Measurements from ENCODE around the gene DPP9.
"Not testable (repeated sequence)": the region's sequence is repeated elsewhere in the genome, so short reads cannot be mapped to it uniquely, and the experiment has no call there.

DPP9 gene

GRCh38 chr19:4745986-4746385 lies 22.3 kb upstream of the DPP9 start:
- Histone ChIP-seq H3K4me3 (ENCODE audit: low read length) (no peak overlapping the region), H3K9me2 (replicated peaks; ENCODE audit: control insufficient read depth, low read length) (no peaks in the 10 kb centered on the region), H3K4me1 (ENCODE audit: control insufficient read depth, low read length) (peaks cover 32% of the 10 kb centered on the region), H3K36me3 (ENCODE audit: control insufficient read depth, low read length) (no peaks in the 10 kb centered on the region), H3K4me2 (ENCODE audit: low read length) (no peak overlapping the region), H3F3A (ENCODE audit: control insufficient read depth, insufficient read depth) (peaks cover 5% of the 10 kb centered on the region; the same call in 1 of the 2 replicates), H3K27ac (ENCODE audit: low read depth, low read length) (no peak overlapping the region), H3K79me2 (ENCODE audit: control insufficient read depth, low read length) (no peaks in the 10 kb centered on the region), H3K27me3 (ENCODE audit: control insufficient read depth, low read length) (0 out of 2 replicates have a peak, but pooled peaks cover 2% of the 10 kb centered on the region), H3K9me3 (ENCODE audit: control insufficient read depth, insufficient read depth, low read length) (no peaks in the 10 kb centered on the region), H4K20me1 (ENCODE audit: control insufficient read depth, insufficient read depth, low read depth, low read length) (no peaks in the 10 kb centered on the region)
- no peak for TF ChIP-seq EZH2phosphoT487 (IDR thresholded peaks at IDR 0.05; ENCODE audit: borderline replicate concordance, low read length)
- TF ChIP-seq CTCF (IDR thresholded peaks at IDR 0.05; ENCODE audit: low read depth, low read length, poor library complexity, severe bottlenecking): no peak

DNA sequence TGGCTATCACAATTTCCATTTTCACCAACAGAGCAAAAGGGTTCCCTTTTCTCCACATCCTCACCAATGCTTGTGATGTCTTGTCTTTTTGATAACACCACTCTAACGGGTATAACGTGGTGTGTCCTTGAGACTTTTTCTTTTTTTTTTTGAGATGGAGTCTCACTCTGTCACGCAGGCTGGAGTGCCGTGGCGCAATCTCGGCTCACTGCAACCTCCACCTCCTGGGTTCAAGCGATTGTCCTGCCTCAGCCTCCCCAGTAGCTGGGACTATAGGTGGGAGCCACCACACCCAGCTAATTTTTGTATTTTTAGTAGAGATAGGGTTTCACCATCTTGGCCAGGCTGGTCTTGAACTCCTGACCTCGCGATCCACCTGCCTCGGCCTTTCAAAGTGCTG lies 21.5 kb upstream of the DPP9 start:
- H3K79me2 ChIP-seq (ENCODE audit: control insufficient read depth, low read length); H3K9me3 ChIP-seq (ENCODE audit: control insufficient read depth, insufficient read depth, low read length); H3K27me3 ChIP-seq (ENCODE audit: control insufficient read depth, low read length); H3K9me2 ChIP-seq (replicated peaks; ENCODE audit: control insufficient read depth, low read length); H3F3A ChIP-seq (ENCODE audit: control insufficient read depth, insufficient read depth); H4K20me1 ChIP-seq (ENCODE audit: control insufficient read depth, insufficient read depth, low read depth, low read length); H3K4me2 ChIP-seq (ENCODE audit: low read length); H3K4me3 ChIP-seq (ENCODE audit: low read length); H3K27ac ChIP-seq (ENCODE audit: low read depth, low read length); H3K36me3 ChIP-seq (ENCODE audit: control insufficient read depth, low read length): not testable (repeated sequence)
- H3K4me1 ChIP-seq (ENCODE audit: control insufficient read depth, low read length): peaks cover 32% of the 10 kb centered on the region

GRCh38 chr19:4744451-4745174 lies 21.0 kb upstream of the DPP9 start:
- Histone ChIP-seq H3K36me3 (ENCODE audit: control insufficient read depth, low read length) (no peaks in the 10 kb centered on the region), H3K4me2 (ENCODE audit: low read length) (no peak overlapping the region), H3K4me1 (ENCODE audit: control insufficient read depth, low read length) (peaks cover 32% of the 10 kb centered on the region), H3K27me3 (ENCODE audit: control insufficient read depth, low read length) (0 out of 2 replicates have a peak, but pooled peaks cover 2% of the 10 kb centered on the region), H3K9me3 (ENCODE audit: control insufficient read depth, insufficient read depth, low read length) (no peaks in the 10 kb centered on the region), H3K27ac (ENCODE audit: low read depth, low read length) (no peak overlapping the region), H3K4me3 (ENCODE audit: low read length) (no peak overlapping the region), H3F3A (ENCODE audit: control insufficient read depth, insufficient read depth) (peaks cover 5% of the 10 kb centered on the region; the same call in 1 of the 2 replicates), H4K20me1 (ENCODE audit: control insufficient read depth, insufficient read depth, low read depth, low read length) (no peaks in the 10 kb centered on the region), H3K79me2 (ENCODE audit: control insufficient read depth, low read length) (no peaks in the 10 kb centered on the region), H3K9me2 (replicated peaks; ENCODE audit: control insufficient read depth, low read length) (no peaks in the 10 kb centered on the region)
- no peak for TF ChIP-seq EZH2phosphoT487 (IDR thresholded peaks at IDR 0.05; ENCODE audit: borderline replicate concordance, low read length)
- TF ChIP-seq CTCF (IDR thresholded peaks at IDR 0.05; ENCODE audit: low read depth, low read length, poor library complexity, severe bottlenecking): no peak

Measured in DOHH2 (cell line).